NCI-H446 (cell line): ENCODE data around the gene NUP62.
"Not testable (repeated sequence)": the region's sequence is repeated elsewhere in the genome, so short reads cannot be mapped to it uniquely, and the experiment has no call there.

Experiments used
- DNase-seq, 2 experiments: peaks; one replicate each; lab custom pipeline; 2025; lab: John Stamatoyannopoulos, UW

Gene NUP62, protein sequence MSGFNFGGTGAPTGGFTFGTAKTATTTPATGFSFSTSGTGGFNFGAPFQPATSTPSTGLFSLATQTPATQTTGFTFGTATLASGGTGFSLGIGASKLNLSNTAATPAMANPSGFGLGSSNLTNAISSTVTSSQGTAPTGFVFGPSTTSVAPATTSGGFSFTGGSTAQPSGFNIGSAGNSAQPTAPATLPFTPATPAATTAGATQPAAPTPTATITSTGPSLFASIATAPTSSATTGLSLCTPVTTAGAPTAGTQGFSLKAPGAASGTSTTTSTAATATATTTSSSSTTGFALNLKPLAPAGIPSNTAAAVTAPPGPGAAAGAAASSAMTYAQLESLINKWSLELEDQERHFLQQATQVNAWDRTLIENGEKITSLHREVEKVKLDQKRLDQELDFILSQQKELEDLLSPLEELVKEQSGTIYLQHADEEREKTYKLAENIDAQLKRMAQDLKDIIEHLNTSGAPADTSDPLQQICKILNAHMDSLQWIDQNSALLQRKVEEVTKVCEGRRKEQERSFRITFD

DNA sequence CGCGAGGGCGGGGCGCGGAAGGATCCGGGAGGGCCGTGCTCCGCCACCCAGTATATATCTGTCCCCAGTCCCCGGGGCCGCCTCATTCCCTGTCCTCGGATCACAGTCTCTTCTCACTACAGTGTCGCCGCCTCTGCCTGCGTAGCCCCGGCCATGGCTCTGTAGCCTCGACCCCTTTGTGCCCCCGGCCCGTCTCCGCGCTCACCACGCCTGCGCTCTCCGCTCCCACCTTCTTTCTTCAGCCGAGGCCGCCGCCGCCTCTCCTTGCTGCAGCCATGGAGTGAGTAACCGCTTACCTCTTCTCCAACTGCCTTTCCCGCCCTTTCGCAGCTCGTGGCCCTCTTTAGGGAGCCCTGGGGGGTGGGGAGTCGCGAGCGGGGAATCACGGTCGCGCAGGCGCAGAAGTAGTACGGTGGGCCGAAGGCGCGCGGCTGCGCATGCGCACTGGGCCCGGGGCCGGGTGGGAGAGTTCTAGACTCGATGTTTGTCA lies at the start of gene NUP62, which contains the start of gene ATF5:
Gene NUP62, minus strand, starts transcription at position 384 of the 490 bp plus-strand sequence. CDS start 19,697 bp downstream, outside the sequence.
Gene ATF5, plus strand, starts transcription at position 85 of the 490 bp plus-strand sequence. CDS start 1,646 bp downstream, outside the sequence.
- peak; percentile 98 for DNase-seq

DNA sequence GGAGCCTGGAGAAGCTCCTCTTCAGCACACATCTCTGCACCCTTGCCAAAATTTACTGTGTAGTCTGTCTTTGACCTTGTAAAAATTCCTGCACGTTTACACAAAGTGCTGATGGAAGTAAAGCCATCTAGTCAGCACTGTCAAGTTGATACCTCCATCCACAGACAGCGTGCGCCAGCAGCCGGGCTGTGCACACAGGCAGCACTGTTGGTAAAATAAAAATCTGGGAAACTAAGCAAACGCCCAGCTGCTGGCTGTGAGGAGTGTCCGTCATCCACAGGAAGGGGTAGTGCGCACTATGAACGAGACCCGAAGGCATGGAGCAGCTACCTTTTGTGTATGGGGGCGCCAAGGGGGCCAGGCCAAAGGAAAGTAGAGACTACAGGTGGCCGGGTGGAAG lies 49.0 kb upstream of the NUP62 start:
- DNase-seq, result no peak

DNA sequence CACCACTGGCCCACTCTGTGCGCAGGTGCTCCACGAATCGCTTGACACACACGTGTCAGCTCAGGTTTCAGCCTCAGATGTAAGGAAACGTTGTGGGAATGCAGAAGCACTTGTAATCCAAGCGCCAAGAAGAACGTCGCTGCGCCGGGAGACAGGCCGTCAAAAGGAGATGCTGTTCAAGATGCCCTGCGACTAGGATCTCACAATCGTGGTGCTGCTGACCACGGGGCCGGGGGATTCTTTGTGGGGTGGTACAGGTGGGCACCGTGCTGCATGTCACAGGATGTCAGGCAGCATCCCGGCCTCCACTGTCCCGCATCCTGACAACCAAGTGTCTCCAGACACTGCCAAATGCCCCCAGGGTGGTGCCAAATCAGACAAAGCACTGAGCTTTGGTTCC lies 48.6 kb upstream of the NUP62 start:
- DNase-seq, result no peak

- DNase-seq, result no peak
Measured at GRCh38 chr19:49977076-49977475, 47.8 kb upstream of the NUP62 start.

GRCh38 chr19:49976496-49976895 lies 47.2 kb upstream of the NUP62 start:
- no peak for DNase-seq

DNA sequence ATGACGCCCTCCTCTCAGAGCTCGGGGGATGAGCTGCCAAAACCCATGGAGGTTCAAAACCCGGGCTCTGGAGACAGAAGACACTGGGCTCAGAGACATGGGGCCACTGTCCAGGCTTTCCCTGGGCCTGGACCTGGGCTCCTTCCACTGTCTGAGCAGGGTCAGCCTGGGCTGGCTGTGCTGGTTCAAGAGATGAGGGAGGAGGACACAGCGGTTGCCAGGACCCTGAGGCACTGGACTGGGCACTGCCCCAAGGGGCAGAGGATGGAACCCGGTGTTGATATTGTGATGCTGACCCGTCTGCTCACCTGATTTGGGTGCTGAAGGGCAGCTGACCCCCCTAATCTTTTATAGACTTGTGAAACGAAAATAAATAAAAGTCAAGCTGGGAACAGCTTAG lies 45.7 kb upstream of the NUP62 start:
- no peak for DNase-seq

DNA sequence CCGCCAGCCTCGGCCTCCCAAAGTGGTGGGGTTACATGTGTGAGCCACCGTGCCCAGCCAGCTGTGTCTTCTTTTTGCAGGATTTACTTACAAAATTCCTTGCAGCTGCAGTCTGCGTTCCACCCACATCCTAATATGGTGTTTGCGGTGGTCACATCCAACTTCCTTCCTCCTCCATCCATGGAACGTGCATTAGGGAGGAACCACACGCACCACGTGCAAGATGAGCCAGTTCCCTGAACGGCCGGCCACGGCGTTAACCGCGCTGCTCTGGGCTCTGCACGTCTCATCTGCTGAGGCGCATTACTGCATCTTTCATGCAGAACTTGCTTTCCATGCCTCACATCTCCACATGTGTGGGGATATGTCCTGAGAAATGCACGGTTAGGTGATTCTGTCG lies 44.7 kb upstream of the NUP62 start:
- DNase-seq, result no peak

- no peak for DNase-seq
Measured at GRCh38 chr19:49972841-49973240, 43.5 kb upstream of the NUP62 start.

GRCh38 chr19:49971991-49972411 lies 42.7 kb upstream of the NUP62 start:
- no peak for DNase-seq

- not testable (repeated sequence) for DNase-seq
Measured at GRCh38 chr19:49969355-49969754, 40.1 kb upstream of the NUP62 start.

GRCh38 chr19:49968279-49968922 lies 39.1 kb upstream of the NUP62 start:
- no peak for DNase-seq

- not testable (repeated sequence) for DNase-seq
Measured at GRCh38 chr19:49960980-49961379, 31.7 kb upstream of the NUP62 start, which contains the start of gene SIGLEC11. SIGLEC11 (minus strand) TSS chr19:49961172; CDS start chr19:49961081, 91 bp downstream.

- not testable (repeated sequence) for DNase-seq
Measured at GRCh38 chr19:49959892-49960291, 30.6 kb upstream of the NUP62 start.

GRCh38 chr19:49958596-49958995 lies 29.3 kb upstream of the NUP62 start:
- not testable (repeated sequence) for DNase-seq

DNA sequence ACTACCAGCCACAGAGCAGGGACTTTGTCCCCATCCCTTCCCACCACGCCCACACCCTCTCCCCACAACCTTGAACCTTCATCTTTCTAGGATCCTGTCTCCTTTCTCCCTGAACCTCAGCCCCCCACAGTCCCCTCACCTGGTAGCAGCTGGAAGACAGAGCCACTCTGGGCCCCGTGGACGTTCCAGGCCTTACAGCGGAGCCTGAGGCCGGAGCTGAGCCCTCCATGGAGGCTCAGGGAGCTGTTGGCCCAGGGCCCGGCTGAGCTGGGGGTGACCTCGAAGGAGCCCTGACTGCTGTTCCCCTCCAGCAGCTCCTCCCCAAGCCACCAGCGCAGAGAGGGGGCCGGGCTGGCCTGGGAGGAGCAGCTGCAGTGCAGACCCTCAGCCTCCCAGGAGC lies 28.8 kb upstream of the NUP62 start:
- not testable (repeated sequence) for DNase-seq

GRCh38 chr19:49957262-49957915 lies 28.1 kb upstream of the NUP62 start:
- DNase-seq, result no peak

DNA sequence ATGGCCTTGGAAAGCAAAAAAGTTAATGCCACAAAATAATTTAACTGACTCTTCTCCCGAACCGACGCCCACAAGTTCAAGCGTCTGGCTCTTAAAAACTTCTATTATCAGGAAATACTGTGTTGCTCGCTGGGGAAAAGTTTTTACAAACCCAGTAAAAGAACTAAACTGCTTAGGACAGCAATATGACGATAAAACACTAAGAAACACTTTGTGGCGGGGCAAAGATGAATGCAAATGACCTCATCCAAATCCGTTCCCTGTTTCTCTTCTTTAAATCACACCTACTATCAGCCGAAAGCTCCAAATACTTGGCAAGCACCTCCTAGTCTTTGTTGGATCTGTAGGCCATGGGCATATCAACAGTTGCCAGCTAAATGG lies 26.8 kb upstream of the NUP62 start:
- DNase-seq, result no peak

DNA sequence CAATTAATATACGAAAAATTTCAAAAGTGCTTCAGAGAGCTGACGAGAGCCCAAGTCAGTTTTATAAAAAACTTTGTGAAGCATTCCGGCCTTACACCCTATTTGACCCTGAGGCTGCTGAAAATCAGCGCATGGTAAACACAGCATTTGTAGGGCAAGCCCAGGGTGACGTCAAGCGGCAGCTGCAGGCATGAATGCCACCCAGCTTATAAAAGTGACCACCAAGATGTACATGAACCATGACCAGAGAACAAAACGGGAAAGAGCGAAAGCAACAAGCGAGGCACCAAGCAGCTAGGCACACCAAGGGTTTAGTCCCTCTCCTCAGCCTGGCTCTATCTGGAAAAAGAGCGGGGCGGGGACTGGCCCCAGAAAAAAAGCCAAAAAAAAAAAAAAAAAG lies 25.6 kb upstream of the NUP62 start:
- no peak for DNase-seq

DNA sequence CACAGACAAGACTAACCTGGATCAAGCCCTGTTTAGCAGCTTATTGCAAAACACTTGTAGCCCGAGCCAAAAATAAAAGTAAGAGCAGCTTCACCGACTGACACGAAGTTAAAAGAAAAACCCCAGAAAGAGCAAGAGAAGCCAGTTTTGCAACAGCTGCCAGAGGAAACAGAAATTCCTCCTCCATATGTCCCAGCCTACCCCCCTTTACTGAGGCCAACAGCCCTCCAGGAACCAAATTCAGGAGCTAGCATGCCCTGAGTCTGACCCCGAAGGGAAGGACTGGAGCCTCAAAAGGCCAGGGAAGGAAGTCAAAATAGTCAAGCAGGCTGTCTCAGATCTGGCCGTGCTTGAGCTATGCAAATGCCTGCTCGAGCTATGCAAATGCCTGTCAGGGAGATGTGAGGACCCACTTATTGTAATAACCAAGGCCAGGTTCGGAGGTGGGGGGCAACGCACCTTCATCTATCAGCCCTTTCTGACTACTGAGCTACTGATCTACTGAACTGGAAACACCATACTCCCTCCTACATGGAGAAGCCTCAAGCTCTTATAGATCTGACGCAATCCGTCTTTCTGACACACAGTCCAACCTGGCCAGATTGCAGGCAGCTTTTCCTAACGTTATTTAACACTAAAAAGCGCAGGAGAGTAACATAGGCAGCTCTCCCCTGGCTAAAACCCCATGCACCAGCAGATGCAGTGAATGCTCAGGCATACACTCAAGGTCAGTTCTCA lies 25.0 kb upstream of the NUP62 start:
- no peak for DNase-seq

GRCh38 chr19:49953416-49953815 lies 24.1 kb upstream of the NUP62 start:
- DNase-seq, result no peak

DNA sequence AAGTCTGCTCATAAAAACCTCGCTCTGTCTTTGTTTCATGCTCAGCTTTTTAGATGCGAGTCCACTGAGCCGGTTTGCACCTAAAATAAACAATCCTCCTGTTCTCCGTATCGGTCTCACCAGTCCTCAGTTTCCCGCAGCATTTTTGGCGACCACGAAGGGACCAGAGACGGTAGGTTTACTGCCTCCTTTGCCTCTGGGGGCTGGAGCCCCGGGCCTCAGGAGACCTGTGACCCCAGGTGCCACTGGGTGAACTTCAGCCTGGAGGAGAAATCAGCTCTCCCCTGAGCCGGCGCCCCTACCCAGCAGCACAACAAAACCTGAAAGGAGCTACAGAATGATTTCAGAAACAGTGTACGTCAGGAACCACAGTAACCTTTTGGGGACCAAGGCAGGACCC lies 23.6 kb upstream of the NUP62 start:
- DNase-seq, result no peak

DNA sequence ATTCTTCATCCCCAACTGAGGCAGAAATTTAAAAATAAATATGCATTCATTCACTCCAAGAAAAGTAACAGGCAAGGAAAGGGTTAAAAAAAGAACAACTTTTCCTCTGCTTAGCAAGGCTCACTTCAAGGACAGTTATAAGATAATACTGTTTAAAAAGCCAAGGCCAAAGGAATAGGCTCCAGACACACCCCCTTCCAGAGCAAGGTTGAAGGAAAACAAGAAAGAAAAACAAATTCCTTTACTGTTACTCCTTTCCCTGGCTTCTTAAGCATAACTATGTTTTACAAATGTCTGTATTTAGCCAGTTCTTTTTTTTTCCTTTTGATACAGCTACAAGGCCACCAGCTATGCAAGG lies 23.2 kb upstream of the NUP62 start:
- no peak for DNase-seq
